K562 (cell line): Measurements from ENCODE around the gene CAPN2. TPM values are rescaled to one million over a fixed set of nuclear protein-coding genes. Genes with fewer than 3 reads are reported as not detected.

Experiments used
- ATAC-seq: fragments of 200-7000 bp; cut with Tn5 transposase; 3 replicates; pipeline ENCODE4 v1.9.1; 2020; ENCODE audit warnings: moderate library complexity
- BruUV-seq: library from RNA; stranded (reverse); fragments of 400-500 nt; replicated peaks from 2 replicates; lab custom pipeline; 2021; lab: Mats Ljungman, UMichigan
- CTCF ChIA-PET: fragments of 300-600 bp; formaldehyde crosslinking; extraction: SDS; loops from one replicate; lab custom pipeline; 2021; ENCODE audit warnings: low intra/inter-chr PET ratio; lab: Yijun Ruan, JAX
- POLR2A ChIA-PET: fragments of 300-600, 350-650 bp; sonication (Branson Sonifier 250); formaldehyde crosslinking; extraction: SDS; loops from one replicate; lab custom pipeline; 2021; ENCODE audit warnings: antibody characterized with exemption, inconsistent platforms; lab: Yijun Ruan, JAX
- DNase-seq, 4 experiments: peaks; one replicate each; pipeline versions ENCODE4 v3.0.0 to v3.0.0-alpha.2; 2011 to 2018; ENCODE audit warnings: low spot score in 3 of 4, mixed read lengths in 3 of 4; ENCODE audit errors: extremely low read depth in 1 of 4
- FAIRE-seq: peaks from 2 replicates; lab custom pipeline; 2011; peaks lifted over from hg19 to GRCh38; lab: Jason Lieb, UNC
- H2AFZ ChIP-seq: 2 replicates; pipeline ENCODE4 v1.6.0; 2011; ENCODE audit warnings: low read depth, low read length, control low read depth, inconsistent platforms
- H3K27ac ChIP-seq: fragments of 200-600 bp; 3 replicates; pipeline ENCODE4 v1.8.0; 2011; ENCODE audit warnings: low read depth, mild to moderate bottlenecking, control low read depth, inconsistent platforms, low read length, moderate library complexity, mixed read lengths; ENCODE audit errors: extremely low read depth
- H3K27me3 ChIP-seq, 2 experiments: fragments of 300-600 bp in 1 of 2; 2 replicates in 1 of 2; 3 replicates in 1 of 2; pipeline versions ENCODE4 v1.6.0 to v1.8.0; 2011; ENCODE audit warnings: inconsistent platforms in 2 of 2, low read length in 2 of 2, mild to moderate bottlenecking in 1 of 2, mixed read lengths in 1 of 2, moderate library complexity in 1 of 2; ENCODE audit not compliant: control insufficient read depth in 2 of 2, insufficient read depth in 2 of 2
- H3K36me3 ChIP-seq: fragments of 300-600 bp; 3 replicates; pipeline ENCODE4 v1.8.0; 2011; ENCODE audit warnings: mild to moderate bottlenecking, low read length, inconsistent platforms; ENCODE audit not compliant: control insufficient read depth, insufficient read depth
- H3K4me1 ChIP-seq, 2 experiments: fragments of 200-600 bp in 1 of 2; replicated peaks in 1 of 2; 2 replicates in 1 of 2; 3 replicates in 1 of 2; pipeline versions ENCODE4 v1.5.1 to v1.8.0; 2011; ENCODE audit warnings: inconsistent platforms in 2 of 2, low read length in 2 of 2, mild to moderate bottlenecking in 1 of 2, mixed read lengths in 1 of 2, moderate library complexity in 1 of 2; ENCODE audit not compliant: control insufficient read depth in 2 of 2, insufficient read depth in 2 of 2
- H3K4me2 ChIP-seq: 2 replicates; pipeline ENCODE4 v1.6.1; 2011; ENCODE audit warnings: low read length, control low read depth, inconsistent platforms, mixed read lengths; ENCODE audit not compliant: insufficient read depth
- H3K4me3 ChIP-seq: fragments of 200-600 bp; sonication (generic), shearing (Covaris generic); 2 replicates; pipeline ENCODE4 v1.5.1; 2016; ENCODE audit warnings: control low read depth, inconsistent platforms
- H3K79me2 ChIP-seq: fragments of 200-600 bp; 3 replicates; pipeline ENCODE4 v1.8.0; 2011; ENCODE audit warnings: low read length, inconsistent platforms; ENCODE audit not compliant: control insufficient read depth, insufficient read depth
- H3K9ac ChIP-seq, 2 experiments: 2 replicates each; pipeline versions ENCODE4 v1.6.0 to v1.6.1; 2011; ENCODE audit warnings: low read depth in 2 of 2, low read length in 2 of 2, control low read depth in 1 of 2, inconsistent platforms in 1 of 2, mild to moderate bottlenecking in 1 of 2, mixed read lengths in 1 of 2; ENCODE audit not compliant: insufficient read depth in 1 of 2
- H3K9me1 ChIP-seq: one replicate; pipeline ENCODE4 v1.6.0; 2011; ENCODE audit warnings: inconsistent platforms, mild to moderate bottlenecking, low read length, moderate library complexity; ENCODE audit not compliant: control insufficient read depth, insufficient read depth
- H3K9me3 ChIP-seq: replicated peaks from 2 replicates; pipeline ENCODE4 v1.5.1; 2011; ENCODE audit warnings: low read depth, low read length, inconsistent platforms; ENCODE audit not compliant: control insufficient read depth, insufficient read depth
- H4K20me1 ChIP-seq: replicated peaks from 2 replicates; pipeline ENCODE4 v1.6.1; 2011; ENCODE audit warnings: low read length, inconsistent platforms, mixed read lengths; ENCODE audit not compliant: control insufficient read depth, insufficient read depth
- ARID1B ChIP-seq: fragments of 450-650 bp; IDR thresholded peaks from 2 replicates; pipeline ENCODE4 v1.6.1; 2016; ENCODE audit warnings: antibody characterized with exemption, mild to moderate bottlenecking, inconsistent platforms
- ARID2 ChIP-seq: fragments of 450-650 bp; IDR thresholded peaks from 2 replicates; pipeline ENCODE4 v1.6.1; 2017; ENCODE audit warnings: antibody characterized with exemption, mild to moderate bottlenecking
- BACH1 ChIP-seq: fragments of 200-800 bp; sonication (Bioruptor generic); IDR thresholded peaks from 2 replicates; pipeline ENCODE4 v1.6.1; 2016; ENCODE audit warnings: missing genetic modification characterization, missing compliant biosample characterization
- CBFA2T2 ChIP-seq: fragments of 450-650 bp; conservative IDR thresholded peaks from 2 replicates; pipeline ENCODE4 v1.6.1; 2017; ENCODE audit warnings: mild to moderate bottlenecking
- CBX3 ChIP-seq, 2 experiments: IDR thresholded peaks; 1 replicate in 1 of 2; 2 replicates in 1 of 2; pipeline ENCODE4 v1.6.1; 2012; ENCODE audit warnings: inconsistent platforms in 2 of 2, low read length in 2 of 2, borderline replicate concordance in 1 of 2, control low read depth in 1 of 2
- GATA2 ChIP-seq: sonication (generic); formaldehyde crosslinking; IDR thresholded peaks from 2 replicates; pipeline ENCODE4 v1.4.0; 2020; ENCODE audit warnings: mild to moderate bottlenecking, missing genetic modification reagents
- HOXB6 ChIP-seq: fragments of 250-450 bp; sonication (Bioruptor Pico); IDR thresholded peaks from 2 replicates; pipeline ENCODE4 v1.5.1; 2022; ENCODE audit warnings: mild to moderate bottlenecking, borderline replicate concordance
- KDM5B ChIP-seq: fragments of 200-600 bp; sonication (generic); IDR thresholded peaks from 2 replicates; pipeline ENCODE4 v1.6.1; 2012; ENCODE audit warnings: low read depth, mild to moderate bottlenecking, moderate library complexity, low read length, control low read depth, inconsistent platforms; ENCODE audit not compliant: insufficient replicate concordance
- MAFG ChIP-seq: fragments of 450-650 bp; conservative IDR thresholded peaks from 2 replicates; pipeline ENCODE4 v1.6.1; 2016; ENCODE audit warnings: missing genetic modification characterization, missing compliant biosample characterization
- MED1 ChIP-seq: sonication (generic); formaldehyde crosslinking; IDR thresholded peaks from 2 replicates; pipeline ENCODE4 v1.8.1; 2023; ENCODE audit warnings: missing genetic modification reagents, borderline replicate concordance
- NCOR1 ChIP-seq: fragments of 450-650 bp; IDR thresholded peaks from 2 replicates; pipeline ENCODE4 v1.6.1; 2016; ENCODE audit warnings: mild to moderate bottlenecking, moderate library complexity
- PML ChIP-seq: IDR thresholded peaks from 2 replicates; pipeline ENCODE4 v1.6.1; 2012; ENCODE audit warnings: low read length, inconsistent platforms
- POLR2A ChIP-seq: fragments of 450-650 bp; conservative IDR thresholded peaks from 2 replicates; pipeline ENCODE4 v1.6.1; 2016
- PRDM10 ChIP-seq: fragments of 450-650 bp; IDR thresholded peaks from 2 replicates; pipeline ENCODE4 v1.6.1; 2018; ENCODE audit not compliant: partially characterized antibody
- SMAD1 ChIP-seq: fragments of 150-350 bp; IDR thresholded peaks from 2 replicates; pipeline ENCODE4 v1.6.1; 2014; ENCODE audit warnings: low read length, low read depth; ENCODE audit not compliant: partially characterized antibody
- SMAD3 ChIP-seq: fragments of 450-650 bp; formaldehyde crosslinking; conservative IDR thresholded peaks from 2 replicates; pipeline ENCODE4 v1.4.0; 2020; ENCODE audit warnings: mild to moderate bottlenecking
- STAT5A ChIP-seq: IDR thresholded peaks from 2 replicates; pipeline ENCODE4 v1.6.1; 2012; ENCODE audit warnings: low read length, inconsistent platforms, borderline replicate concordance
- TEAD4 ChIP-seq, 2 experiments: sonication (generic) in 1 of 2; formaldehyde crosslinking in 1 of 2; IDR thresholded peaks; 2 replicates each; pipeline versions ENCODE4 v1.6.1 to v1.8.0; 2012 to 2022; ENCODE audit warnings: borderline replicate concordance in 1 of 2, inconsistent platforms in 1 of 2, low read length in 1 of 2, mild to moderate bottlenecking in 1 of 2, missing genetic modification reagents in 1 of 2
- WGBS: fragments of 100-300 bp; shearing (Covaris generic); methylation state at CpG from one replicate; pipeline ENCODE4 v1.1.6; 2016; ENCODE audit warnings: low coverage, mixed read lengths; ENCODE audit not compliant: insufficient coverage; ENCODE audit errors: missing lambda C conversion rate; 5-methylcytosine and 5-hydroxymethylcytosine counted together
- in situ Hi-C: fragments of 300-500 bp; cut with MboI; formaldehyde crosslinking; loops from 4 replicates; pipeline ENCODE4 v1.15.0; 2018; ENCODE audit warnings: inconsistent platforms, mixed read lengths
- intact Hi-C: fragments of 100-400 bp; cut with micrococcal nuclease; formaldehyde crosslinking; loops from 2 replicates; pipeline ENCODE4 v1.14.2; 2022
- polyA plus RNA-seq, 8 experiments: library from polyadenylated mRNA; depleted of rRNA in 4 of 8; stranded (reverse) in 5 of 8; unstranded in 3 of 8; fragments of >200 nt; fragmentation: Nextera tagmentation in 2 of 8; fragmentation: Illumina TruSeq in 1 of 8; extraction: Ambion mirVana in 2 of 8; extraction: Trizol in 1 of 8; gene quantifications; 2 replicates each; pipeline versions ENCODE4 v1.2.1 to v1.2.3, GENCODE V29; 2011 to 2014; ENCODE audit warnings: inconsistent platforms in 1 of 8, missing spikeins in 1 of 8
- total RNA-seq, 7 experiments: library from RNA; depleted of rRNA in 6 of 7; stranded (reverse); fragments of >200 nt in 6 of 7; fragmentation: Illumina TruSeq in 2 of 7; extraction: Trizol in 2 of 7; gene quantifications; 2 replicates each; pipeline versions ENCODE4 v1.2.1 to v1.2.3, GENCODE V29; 2011 to 2021; ENCODE audit warnings: low replicate concordance in 1 of 7

The CAPN2 gene
- total and polyA plus RNA-seq, 9 of the 15 experiments (the other 6 are each of a cell fraction or from before 2014, with no cell fraction given), result 24.6 to 157 (median 101) TPM

GRCh38 chr1:223710179-223711133 lies 1.9 kb upstream of the CAPN2 start:
- no peaks in the 10 kb centered on the region for H3K27me3 ChIP-seq
- DNase-seq (peak in 2 of 4 experiments; percentile 38 to 72), ATAC-seq (no peak), FAIRE-seq (peak; percentile 6)
- H3K79me2 ChIP-seq, result peaks cover 31% of the 10 kb centered on the region
- ChIA-PET POLR2A (interaction anchor here (1.3 to 1.5 kb wide), 3 partner anchors 8 to 69 kb away, joined by 3 to 5 read pairs (median 5); no protein-coding TSS in a partner anchor), CTCF (interaction anchor here (1.3 kb wide), 1 partner anchor 40 kb away, joined by 5 read pairs; no protein-coding TSS in a partner anchor)
- H3K4me1 ChIP-seq, result peaks cover 57 to 68% of the 10 kb centered on the region in 2 experiments
- intact Hi-C loops (loop anchor here (1.0 kb wide), 1 partner anchor 39 kb away; no protein-coding TSS in a partner anchor), in situ Hi-C loops (loop anchor here (25.0 kb wide), 1 partner anchor 202 kb away; no protein-coding TSS in a partner anchor)
- H3K4me3 ChIP-seq, result no peak overlapping the region
- peak overlapping the region; percentile 19; the same call in 2 of the 3 replicates for H3K27ac ChIP-seq
- H3K4me2 ChIP-seq, result peak overlapping the region; percentile 17; the same call in 1 of the 2 replicates
- BruUV-seq, result no TSS peak
- no peaks in the 10 kb centered on the region for H4K20me1 ChIP-seq
- no peaks in the 10 kb centered on the region for H3K9me3 ChIP-seq
- peak overlapping the region; percentile 53 for H2AFZ ChIP-seq
- H3K36me3 ChIP-seq, result no peaks in the 10 kb centered on the region; the same call in 2 of the 3 replicates
- 21% methylated on average over 12 of the region's 12 CpGs for WGBS
- H3K9me1 ChIP-seq, result no peaks in the 10 kb centered on the region
- no peak overlapping the region for H3K9ac ChIP-seq
- TF ChIP-seq GATA2 (no peak), SMAD3 (no peak), PRDM10 (peak; percentile 83), HOXB6 (no peak), ARID2 (no peak), TEAD4 (IDR thresholded peaks at IDR 0.05; ENCODE audit: low read length) (peak; percentile 78), TEAD4 (CRISPR knock-in tag; IDR thresholded peaks at IDR 0.05; ENCODE audit: borderline replicate concordance) (no peak), NCOR1 (peak; percentile 75; the same call in 1 of the 2 replicates), BACH1 (tag) (no peak), MED1 (CRISPR knock-in tag) (no peak), MAFG (tag) (no peak), CBX3 (IDR thresholded peaks at IDR 0.05; ENCODE audit: borderline replicate concordance in 1 of 2, low read length in 2 of 2) (no peak), ARID1B (peak; percentile 74), SMAD1 (no peak), POLR2A (no peak), STAT5A (peak; percentile 28; the same call in 1 of the 2 replicates), KDM5B (no peak), CBFA2T2 (peak; percentile 82), PML (0 out of 2 replicates have a peak, but pooled peaks have one; percentile 20)
